GM13977 (cell line): ENCODE measurements around the gene MRPS6.

Experiments
- DNase-seq: peaks from one replicate; pipeline ENCODE4 v3.0.0; 2012; ENCODE audit warnings: low spot score
- CTCF ChIP-seq: IDR thresholded peaks from 2 replicates; pipeline ENCODE4 v1.5.1; 2012; ENCODE audit warnings: mild to moderate bottlenecking, control low read depth; ENCODE audit not compliant: insufficient read depth; ENCODE audit errors: extremely low read depth, missing control alignments
- in situ Hi-C: fragments of 300-500 bp; cut with MboI; formaldehyde crosslinking; loops from one replicate; pipeline ENCODE4 v1.12.0; 2022; ENCODE audit warnings: low sequenced_read_pairs, low pct_unique_long_range_greater_than_20kb, mixed read lengths, inconsistent platforms; ENCODE audit not compliant: unreplicated experiment

MRPS6 gene

DNA sequence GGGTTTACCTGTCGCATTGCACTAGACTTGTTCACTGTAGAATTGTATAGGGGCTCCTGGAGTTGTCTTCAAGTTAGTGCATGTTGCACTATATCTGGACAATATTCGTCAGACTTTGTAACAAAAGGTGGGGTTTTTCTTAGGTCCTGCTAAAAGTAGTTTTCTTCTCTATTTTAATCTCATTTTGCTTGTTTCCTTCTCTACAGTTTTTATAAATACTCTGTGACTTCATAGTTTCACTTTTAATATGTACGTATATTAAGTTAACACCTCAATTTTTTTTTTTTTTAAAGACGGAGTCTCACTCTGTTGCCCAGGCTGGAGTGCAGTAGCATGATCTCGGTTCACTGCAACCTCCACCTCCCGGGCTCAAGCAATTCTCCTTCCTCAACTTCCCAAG lies 26.5 kb upstream of the MRPS6 start:
- peak; percentile 57 for DNase-seq
- in situ Hi-C loops: no loop called here
- TF ChIP-seq CTCF: no peak

DNA sequence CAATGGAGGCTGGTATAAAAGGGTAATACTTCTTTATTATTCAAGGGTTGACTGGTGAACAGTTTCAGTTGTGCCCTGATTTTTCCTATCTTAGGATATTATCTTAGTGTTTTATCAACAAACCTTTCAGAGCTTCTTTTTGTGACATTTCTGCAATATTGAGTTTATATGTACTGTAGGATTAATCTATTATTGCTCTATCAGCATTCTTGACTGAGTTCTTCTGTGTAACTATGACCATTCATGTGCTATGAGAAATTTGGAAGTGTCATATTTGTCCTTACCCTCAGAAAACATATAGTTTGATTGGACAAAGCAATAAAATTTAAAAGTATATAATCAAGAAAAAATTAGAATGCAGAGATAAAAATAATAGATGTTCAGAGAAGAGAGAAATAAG lies 25.5 kb upstream of the MRPS6 start:
- DNase-seq: no peak
- TF ChIP-seq CTCF: no peak
- in situ Hi-C loops: no loop called here

DNA sequence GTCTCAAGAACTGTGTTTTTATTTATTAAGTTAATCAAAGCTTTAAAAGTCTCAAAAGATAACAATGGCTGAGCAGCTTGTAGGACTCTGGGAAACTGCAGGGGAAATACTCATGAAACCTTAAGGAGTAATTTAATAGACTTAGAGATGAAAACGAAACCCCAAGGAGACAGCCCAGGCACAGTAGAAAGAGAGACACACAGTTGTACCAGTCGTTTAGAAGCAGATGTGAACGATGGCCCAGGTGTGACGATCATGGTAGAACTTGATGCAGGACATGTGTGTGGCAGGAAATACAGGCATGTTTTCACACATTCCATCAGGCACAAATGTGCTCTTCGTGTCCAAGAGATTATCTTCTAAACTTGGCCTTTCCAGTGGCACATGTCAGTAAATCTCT lies 21.2 kb upstream of the MRPS6 start:
- no peak for TF ChIP-seq CTCF
- in situ Hi-C loops: no loop called here
- DNase-seq: no peak

DNA sequence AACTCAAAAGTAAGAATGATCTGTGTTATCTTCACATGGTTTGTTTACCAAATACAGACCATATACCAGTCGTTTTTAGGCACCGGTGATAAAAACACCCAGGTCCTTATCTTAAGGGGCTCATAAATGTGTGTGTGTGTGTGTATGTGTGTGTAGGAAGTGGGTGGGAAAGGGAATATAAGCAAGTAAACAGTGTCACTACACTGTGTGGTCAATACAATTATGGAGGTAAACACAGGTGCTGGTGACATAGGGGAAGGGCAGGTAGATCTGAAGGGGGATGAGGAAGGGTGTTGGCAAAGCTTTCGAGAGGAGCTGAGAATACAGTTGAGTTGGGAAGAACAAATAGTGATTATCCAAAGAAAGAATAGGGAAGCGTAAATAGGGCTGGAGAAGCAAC lies 19.1 kb upstream of the MRPS6 start:
- TF ChIP-seq CTCF: no peak
- in situ Hi-C loops: no loop called here
- no peak for DNase-seq

DNA sequence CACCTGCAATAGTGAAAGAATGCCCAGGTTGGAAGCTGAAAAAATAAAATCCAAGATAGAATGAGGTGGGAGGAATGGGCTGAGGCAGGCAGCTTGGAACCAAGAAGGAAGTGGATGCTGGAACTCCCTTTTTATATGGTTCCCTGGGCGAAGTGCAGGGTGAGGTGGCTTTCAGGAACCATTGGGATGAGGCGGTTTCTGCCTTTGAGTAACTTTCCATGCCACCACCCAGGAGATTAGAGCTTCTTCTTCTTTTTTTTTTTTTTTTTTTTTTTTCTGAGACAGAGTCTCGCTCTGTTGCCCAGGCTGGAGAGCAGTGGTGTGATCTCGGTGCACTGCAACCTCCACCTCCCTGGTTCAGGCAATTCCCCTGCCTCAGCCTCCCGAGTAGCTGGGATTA lies 17.8 kb upstream of the MRPS6 start:
- no peak for TF ChIP-seq CTCF
- DNase-seq: no peak
- in situ Hi-C loops: no loop called here

- no peak for DNase-seq
- in situ Hi-C loops: no loop called here
- no peak for TF ChIP-seq CTCF
These were observed 11.4 kb upstream of the MRPS6 start for GRCh38 chr21:34061983-34062382.

- DNase-seq: no peak
- in situ Hi-C loops: no loop called here
- no peak for TF ChIP-seq CTCF
These were observed 8.4 kb upstream of the MRPS6 start for GRCh38 chr21:34065027-34065426.
